Smooth muscle cell (in vitro differentiated cells): ENCODE measurements around the gene HDAC1. TPM values are rescaled to one million over a fixed set of nuclear protein-coding genes. Genes with fewer than 3 reads are reported as not detected.
A peak's percentile ranks its signal among the peaks of the same experiment; 100 is the strongest.

ENCODE experiments used
- DNase-seq: peaks from one replicate; lab custom pipeline; 2025; ENCODE audit not compliant: unreplicated experiment; lab: John Stamatoyannopoulos, UW
- H2AFZ ChIP-seq: fragments of 200-600 bp; sonication (generic); 2 replicates; pipeline ENCODE4 v1.6.0; 2016; ENCODE audit warnings: antibody characterized with exemption, low read depth, mild to moderate bottlenecking
- H3F3A ChIP-seq: fragments of 200-600 bp; sonication (generic); 2 replicates; pipeline ENCODE4 v1.6.0; 2017; ENCODE audit warnings: antibody characterized with exemption, low read depth
- H3K27ac ChIP-seq: fragments of 200-600 bp; sonication (generic); 2 replicates; pipeline ENCODE4 v1.5.1; 2016; ENCODE audit warnings: low read depth, mild to moderate bottlenecking
- H3K27me3 ChIP-seq: fragments of 200-600 bp; sonication (generic); 2 replicates; pipeline ENCODE4 v1.6.1; 2016; ENCODE audit warnings: low read depth, mild to moderate bottlenecking
- H3K36me3 ChIP-seq: fragments of 200-600 bp; sonication (generic); 2 replicates; pipeline ENCODE4 v1.5.1; 2016; ENCODE audit warnings: low read depth
- H3K4me1 ChIP-seq: fragments of 200-600 bp; sonication (generic); 2 replicates; pipeline ENCODE4 v1.5.1; 2016; ENCODE audit warnings: low read depth
- H3K4me2 ChIP-seq: fragments of 200-600 bp; sonication (generic); 2 replicates; pipeline ENCODE4 v1.6.0; 2016; ENCODE audit warnings: mild to moderate bottlenecking
- H3K4me3 ChIP-seq: fragments of 200-600 bp; sonication (generic); 2 replicates; pipeline ENCODE4 v1.5.1; 2016; ENCODE audit warnings: mild to moderate bottlenecking
- H3K79me2 ChIP-seq: fragments of 200-600 bp; sonication (generic); 2 replicates; pipeline ENCODE4 v1.6.0; 2016; ENCODE audit warnings: low read depth, mild to moderate bottlenecking
- H3K9ac ChIP-seq: fragments of 200-600 bp; sonication (generic); 2 replicates; pipeline ENCODE4 v1.6.0; 2016; ENCODE audit warnings: low read depth
- H3K9me3 ChIP-seq: fragments of 200-600 bp; sonication (generic); replicated peaks from 2 replicates; pipeline ENCODE4 v1.5.1; 2016; ENCODE audit warnings: low read depth
- H4K20me1 ChIP-seq: fragments of 200-600 bp; sonication (generic); 2 replicates; pipeline ENCODE4 v1.6.0; 2016; ENCODE audit warnings: low read depth
- CTCF ChIP-seq: fragments of 200-600 bp; sonication (generic); IDR thresholded peaks from 2 replicates; pipeline ENCODE4 v1.5.1; 2017; ENCODE audit warnings: borderline replicate concordance, mild to moderate bottlenecking, antibody characterized with exemption; ENCODE audit not compliant: insufficient read depth, poor library complexity, severe bottlenecking
- WGBS: methylation state at CpG from one replicate; pipeline ENCODE4 v1.1.7; 2016; ENCODE audit warnings: low lambda C conversion rate; 5-methylcytosine and 5-hydroxymethylcytosine counted together
- polyA plus RNA-seq: library from polyadenylated mRNA; unstranded; fragments of >200 nt; fragmentation: Nextera tagmentation; extraction: Ambion mirVana; gene quantifications from 2 replicates; pipeline ENCODE4 v1.2.1, GENCODE V29; 2016
- total RNA-seq: library from RNA; depleted of rRNA; stranded (reverse); fragments of >200 nt; gene quantifications from 2 replicates; pipeline ENCODE4 v1.2.3, GENCODE V29; 2014

The HDAC1 gene
- total and polyA plus RNA-seq, 2 experiments from 2014 or later, result 29.3 to 48.8 TPM

- Histone ChIP-seq H3K36me3 (no peaks in the 10 kb centered on the region), H3K27ac (no peak within 1 kb of the TSS), H3F3A (peaks cover 6% of the 10 kb centered on the region), H4K20me1 (no peaks in the 10 kb centered on the region), H3K9me3 (no peaks in the 10 kb centered on the region), H3K4me2 (peak within 1 kb of the TSS; percentile 98), H2AFZ (no peak within 1 kb of the TSS), H3K4me3 (peak within 1 kb of the TSS; percentile 61), H3K4me1 (peaks cover 14% of the 10 kb centered on the region), H3K9ac (peak within 1 kb of the TSS; percentile 39), H3K79me2 (no peaks in the 10 kb centered on the region), H3K27me3 (no peaks in the 10 kb centered on the region)
- TF ChIP-seq CTCF, result no peak
- WGBS, result 72% methylated on average over 17 of the region's 17 CpGs
- no peak for DNase-seq
These were observed 70.8 kb downstream of the HDAC1 start, which contains the start of the genes FAM229A and TSSK3 for GRCh38 chr1:32362474-32363313. FAM229A (minus strand) TSS chr1:32362485; CDS start chr1:32362091, 394 bp downstream. TSSK3 (plus strand) TSS chr1:32362539; CDS start chr1:32362702, 163 bp downstream.

- Histone ChIP-seq H3F3A (peaks cover 6% of the 10 kb centered on the region), H3K4me2 (no peak overlapping the region), H3K79me2 (no peaks in the 10 kb centered on the region), H3K27me3 (no peaks in the 10 kb centered on the region), H4K20me1 (no peaks in the 10 kb centered on the region), H3K27ac (no peak overlapping the region), H2AFZ (no peak overlapping the region), H3K9me3 (no peaks in the 10 kb centered on the region), H3K4me3 (no peak overlapping the region), H3K36me3 (no peaks in the 10 kb centered on the region), H3K9ac (no peak overlapping the region), H3K4me1 (peaks cover 14% of the 10 kb centered on the region)
- WGBS, result 96% methylated on average over 12 of the region's 12 CpGs
- no peak for DNase-seq
- TF ChIP-seq CTCF, result no peak
These were observed 71.8 kb downstream of the HDAC1 start for GRCh38 chr1:32363713-32364112.

DNA sequence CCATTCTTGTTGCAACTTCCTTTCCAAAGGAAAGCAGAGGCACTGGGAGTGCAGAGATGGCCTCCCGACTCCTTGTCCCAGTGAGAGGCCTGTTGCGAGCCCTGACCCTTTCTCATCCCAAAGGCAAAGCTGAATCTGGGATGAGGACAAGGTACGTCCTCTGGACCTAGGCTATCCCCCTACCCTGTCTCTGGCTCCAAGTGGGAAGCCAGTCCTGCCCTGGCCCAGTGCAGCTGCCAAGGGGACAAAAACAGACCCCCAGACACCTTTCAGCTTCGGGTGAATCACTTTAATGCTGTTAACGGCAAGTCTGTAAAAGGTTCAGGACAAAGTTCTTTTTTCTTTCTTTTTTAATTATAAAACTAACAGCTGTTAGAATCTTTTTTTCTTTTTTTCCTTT, 73.0 kb downstream of the HDAC1 start:
- no peak for DNase-seq
- H3K4me3 ChIP-seq, result no peak overlapping the region
- no peak overlapping the region for H2AFZ ChIP-seq
- 95% methylated on average over 5 of the region's 5 CpGs for WGBS
- H3K79me2 ChIP-seq, result no peaks in the 10 kb centered on the region
- H3F3A ChIP-seq, result peaks cover 2% of the 10 kb centered on the region
- no peak overlapping the region for H3K27ac ChIP-seq
- no peak overlapping the region for H3K9ac ChIP-seq
- peaks cover 14% of the 10 kb centered on the region for H3K4me1 ChIP-seq
- no peak overlapping the region for H3K4me2 ChIP-seq
- TF ChIP-seq CTCF, result no peak
- no peaks in the 10 kb centered on the region for H3K27me3 ChIP-seq
- no peaks in the 10 kb centered on the region for H3K36me3 ChIP-seq
- H3K9me3 ChIP-seq, result no peaks in the 10 kb centered on the region
- no peaks in the 10 kb centered on the region for H4K20me1 ChIP-seq
